ENCODE data around the gene GMPPB.

GMPPB gene

GRCh38 chr3:49725906-49726681 is 2.3 kb upstream of the GMPPB start:
- Histone ChIP-seq H3K27me3 (ENCODE audit: insufficient read depth, poor library complexity, severe bottlenecking) (no peaks in the 10 kb centered on the region), H3K27ac (ENCODE audit: poor library complexity, severe bottlenecking) (no peak overlapping the region), H3K36me3 (ENCODE audit: low read depth) (peaks cover 28% of the 10 kb centered on the region), H3K4me3 (ENCODE audit: severe bottlenecking) (no peak overlapping the region), H3K4me1 (ENCODE audit: insufficient read depth, poor library complexity, severe bottlenecking) (no peaks in the 10 kb centered on the region), H3K9me3 (ENCODE audit: severe bottlenecking) (no peaks in the 10 kb centered on the region)
- ATAC-seq (ENCODE audit: low read depth) = no peak
- no peak for DNase-seq (ENCODE audit: low spot score)
- TF ChIP-seq CTCF (IDR thresholded peaks at IDR 0.05; ENCODE audit: poor library complexity, severe bottlenecking) = no peak

GRCh38 chr3:49724586-49724985 is 835 bp upstream of the GMPPB start:
- no peak for TF ChIP-seq CTCF (IDR thresholded peaks at IDR 0.05; ENCODE audit: poor library complexity, severe bottlenecking)
- Histone ChIP-seq H3K4me1 (ENCODE audit: insufficient read depth, poor library complexity, severe bottlenecking) (no peaks in the 10 kb centered on the region), H3K9me3 (ENCODE audit: severe bottlenecking) (no peaks in the 10 kb centered on the region), H3K4me3 (ENCODE audit: severe bottlenecking) (peak overlapping the region; percentile 96), H3K27ac (ENCODE audit: poor library complexity, severe bottlenecking) (peak overlapping the region; percentile 64), H3K27me3 (ENCODE audit: insufficient read depth, poor library complexity, severe bottlenecking) (no peaks in the 10 kb centered on the region), H3K36me3 (ENCODE audit: low read depth) (peaks cover 29% of the 10 kb centered on the region)
- peak; percentile 49 for DNase-seq (ENCODE audit: low spot score)
- no peak for ATAC-seq (ENCODE audit: low read depth)

- Histone ChIP-seq H3K4me1 (ENCODE audit: insufficient read depth, poor library complexity, severe bottlenecking) (no peaks in the 10 kb centered on the region), H3K27me3 (ENCODE audit: insufficient read depth, poor library complexity, severe bottlenecking) (no peaks in the 10 kb centered on the region), H3K27ac (ENCODE audit: poor library complexity, severe bottlenecking) (peak overlapping the region; percentile 64), H3K4me3 (ENCODE audit: severe bottlenecking) (peak overlapping the region; percentile 96), H3K9me3 (ENCODE audit: severe bottlenecking) (no peaks in the 10 kb centered on the region), H3K36me3 (ENCODE audit: low read depth) (peaks cover 24% of the 10 kb centered on the region)
- no peak for TF ChIP-seq CTCF (IDR thresholded peaks at IDR 0.05; ENCODE audit: poor library complexity, severe bottlenecking)
- DNase-seq (ENCODE audit: low spot score) = peak; percentile 68
- ATAC-seq (ENCODE audit: low read depth) = no peak
These were observed 489 bp downstream of the GMPPB start for GRCh38 chr3:49723296-49723627.

GRCh38 chr3:49722896-49723295 is 855 bp downstream of the GMPPB start:
- TF ChIP-seq CTCF (IDR thresholded peaks at IDR 0.05; ENCODE audit: poor library complexity, severe bottlenecking) = no peak
- ATAC-seq (ENCODE audit: low read depth) = no peak
- Histone ChIP-seq H3K4me3 (ENCODE audit: severe bottlenecking) (peak overlapping the region; percentile 96), H3K36me3 (ENCODE audit: low read depth) (peaks cover 24% of the 10 kb centered on the region), H3K27me3 (ENCODE audit: insufficient read depth, poor library complexity, severe bottlenecking) (no peaks in the 10 kb centered on the region), H3K4me1 (ENCODE audit: insufficient read depth, poor library complexity, severe bottlenecking) (no peaks in the 10 kb centered on the region), H3K9me3 (ENCODE audit: severe bottlenecking) (no peaks in the 10 kb centered on the region), H3K27ac (ENCODE audit: poor library complexity, severe bottlenecking) (peak overlapping the region; percentile 64)
- DNase-seq (ENCODE audit: low spot score) = peak; percentile 48

Data from RWPE2 (cell line).